Measurements from ENCODE around the gene MYZAP. TPM values are rescaled to one million over a fixed set of nuclear protein-coding genes. Genes with fewer than 3 reads are reported as not detected.
A peak's percentile ranks its signal among the peaks of the same experiment; 100 is the strongest.

The MYZAP gene
- total RNA-seq, 2 donors from 2014 or later: 0.24 TPM; not detected in 1

DNA sequence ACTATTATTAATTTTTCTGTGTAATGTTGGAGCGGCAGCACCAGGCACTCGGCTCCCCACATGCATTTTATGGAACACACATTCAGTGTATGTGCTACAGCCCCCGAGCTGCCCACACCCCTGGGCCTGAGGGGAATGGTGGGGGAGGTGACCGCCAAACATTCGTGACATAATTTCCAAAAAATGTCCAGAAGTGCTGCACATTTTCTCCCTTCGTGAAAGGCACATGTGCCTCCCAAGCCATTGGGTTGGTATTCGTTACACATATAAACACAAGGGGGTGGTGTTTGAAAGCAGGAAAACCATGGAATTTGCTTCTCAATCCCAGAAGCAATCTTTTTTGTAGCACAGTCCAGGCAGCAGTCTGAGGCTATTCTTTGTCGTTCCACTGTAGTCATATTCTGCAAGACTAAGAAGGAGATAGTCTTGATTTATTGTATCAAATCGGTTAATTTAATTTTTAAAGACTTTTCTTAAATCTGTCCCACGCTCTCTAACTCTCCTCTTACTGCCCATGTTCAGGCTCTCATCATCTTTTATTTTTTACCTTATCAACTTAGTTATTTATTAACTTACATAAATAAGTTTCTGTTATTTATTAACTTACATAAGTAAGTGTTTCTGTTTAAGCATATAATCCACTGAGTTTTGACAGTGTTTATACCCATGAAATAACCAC is 75.6 kb downstream of the MYZAP start:
- no peak overlapping the region for H3K27ac Mint-ChIP-seq
- H3K4me3 Mint-ChIP-seq: no peak overlapping the region
- no peaks in the 10 kb centered on the region for H3K4me1 Mint-ChIP-seq (ENCODE audit: low read depth)
- DNase-seq (no peak), ATAC-seq (replicated peaks in 1 of 2) (no peak)
- no peaks in the 10 kb centered on the region for H3K36me3 Mint-ChIP-seq (ENCODE audit: insufficient read depth in 2 of 2)
- no peaks in the 10 kb centered on the region for H3K9me3 Mint-ChIP-seq
- no peaks in the 10 kb centered on the region for H3K27me3 Mint-ChIP-seq (ENCODE audit: low read depth)

DNA sequence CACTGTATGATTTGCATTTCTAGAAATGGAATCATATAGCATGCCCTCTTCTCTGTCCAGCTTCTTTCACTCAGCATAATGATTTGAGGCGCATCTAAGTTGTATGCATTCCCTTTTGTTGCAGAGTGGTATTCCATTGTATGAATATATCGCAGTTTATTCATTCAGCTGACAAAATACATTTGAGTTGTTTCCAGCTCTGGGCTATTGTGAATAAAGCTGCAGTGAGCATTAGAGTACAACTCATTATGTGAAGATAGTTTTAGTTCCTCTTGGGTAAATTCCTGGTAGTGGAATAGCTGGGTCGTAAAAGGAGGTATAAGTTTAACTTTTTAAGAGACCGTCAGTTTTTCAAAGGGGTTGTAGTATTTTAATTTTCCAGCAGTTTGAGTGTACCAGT is 76.3 kb downstream of the MYZAP start:
- Mint-ChIP-seq H3K27me3 (ENCODE audit: low read depth) (no peaks in the 10 kb centered on the region), H3K9me3 (no peaks in the 10 kb centered on the region), H3K4me1 (ENCODE audit: low read depth) (no peaks in the 10 kb centered on the region), H3K27ac (no peak overlapping the region), H3K4me3 (no peak overlapping the region), H3K36me3 (ENCODE audit: insufficient read depth in 2 of 2) (no peaks in the 10 kb centered on the region)
- no peak for ATAC-seq (replicated peaks in 1 of 2)
- DNase-seq: no peak

DNA sequence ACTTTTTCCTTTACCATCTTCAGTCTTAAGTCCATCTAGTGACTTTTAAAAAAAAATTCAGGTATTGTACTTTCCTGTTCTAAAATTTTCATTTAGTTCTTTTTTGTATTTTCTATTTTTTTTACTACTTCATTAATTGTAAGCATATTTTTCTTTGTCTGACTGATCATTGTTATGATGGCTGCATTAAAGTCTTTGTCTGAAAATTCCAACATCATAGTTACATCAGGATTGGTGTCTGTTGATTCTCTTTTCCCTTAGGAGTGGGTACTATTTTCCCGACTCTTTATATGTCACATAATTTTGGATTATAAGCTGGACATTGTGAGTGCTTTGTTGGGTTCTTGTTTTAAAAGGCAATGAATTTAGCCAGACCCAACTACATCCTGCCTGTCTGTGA is 79.9 kb downstream of the MYZAP start:
- no peaks in the 10 kb centered on the region for H3K27me3 Mint-ChIP-seq (ENCODE audit: low read depth)
- H3K27ac Mint-ChIP-seq: no peak overlapping the region
- no peak overlapping the region for H3K4me3 Mint-ChIP-seq
- ATAC-seq (replicated peaks in 1 of 2): no peak
- no peaks in the 10 kb centered on the region for H3K4me1 Mint-ChIP-seq (ENCODE audit: low read depth)
- H3K9me3 Mint-ChIP-seq: no peaks in the 10 kb centered on the region
- no peak for DNase-seq
- no peaks in the 10 kb centered on the region for H3K36me3 Mint-ChIP-seq (ENCODE audit: insufficient read depth in 2 of 2)

DNA sequence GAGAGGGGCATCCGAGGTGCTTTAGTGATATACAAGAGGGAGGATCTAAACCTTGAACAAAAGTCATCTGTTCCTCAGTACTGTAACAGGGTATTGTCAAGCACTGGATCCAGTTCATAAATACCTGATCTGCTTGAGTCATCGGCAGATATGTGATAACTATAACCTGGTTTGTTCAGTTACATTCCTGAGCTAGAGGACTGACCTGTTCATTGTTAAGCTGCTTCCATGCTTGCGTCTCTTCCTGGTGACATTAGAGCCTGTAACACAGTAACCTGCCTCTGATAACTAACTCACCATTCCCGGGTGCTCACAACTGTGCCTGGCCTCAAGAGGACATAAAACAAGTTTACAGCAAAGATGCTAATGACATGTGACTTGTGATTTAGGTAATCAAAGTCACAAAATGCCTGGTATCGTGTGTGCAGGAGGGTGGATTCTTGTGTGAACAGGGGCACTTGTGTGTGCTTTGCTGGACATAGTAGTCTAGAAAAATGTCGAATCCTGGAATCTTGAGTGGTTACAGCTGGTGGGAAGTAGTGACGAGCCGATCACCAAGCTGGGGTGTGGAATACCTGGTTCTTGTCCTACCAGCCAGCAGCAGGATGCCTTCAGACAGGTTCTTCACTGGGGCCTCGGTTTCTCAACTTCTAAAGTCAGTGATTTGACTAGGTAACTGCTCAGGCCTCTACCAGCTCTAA is 83.9 kb downstream of the MYZAP start:
- ATAC-seq (replicated peaks in 1 of 2) (no peak), DNase-seq (no peak)
- Mint-ChIP-seq H3K36me3 (ENCODE audit: insufficient read depth in 2 of 2) (no peaks in the 10 kb centered on the region), H3K27ac (no peak overlapping the region), H3K4me1 (ENCODE audit: low read depth) (peaks cover 8% of the 10 kb centered on the region), H3K27me3 (ENCODE audit: low read depth) (no peaks in the 10 kb centered on the region), H3K9me3 (no peaks in the 10 kb centered on the region), H3K4me3 (no peak overlapping the region)

- DNase-seq: no peak
- Mint-ChIP-seq H3K4me1 (ENCODE audit: low read depth) (peaks cover 9% of the 10 kb centered on the region), H3K27me3 (ENCODE audit: low read depth) (no peaks in the 10 kb centered on the region), H3K9me3 (no peaks in the 10 kb centered on the region), H3K36me3 (ENCODE audit: insufficient read depth in 2 of 2) (no peaks in the 10 kb centered on the region), H3K27ac (no peak overlapping the region), H3K4me3 (no peak overlapping the region)
- ATAC-seq (replicated peaks in 1 of 2): no peak
Observed at GRCh38 chr15:57676585-57676984, 84.9 kb downstream of the MYZAP start.

DNA sequence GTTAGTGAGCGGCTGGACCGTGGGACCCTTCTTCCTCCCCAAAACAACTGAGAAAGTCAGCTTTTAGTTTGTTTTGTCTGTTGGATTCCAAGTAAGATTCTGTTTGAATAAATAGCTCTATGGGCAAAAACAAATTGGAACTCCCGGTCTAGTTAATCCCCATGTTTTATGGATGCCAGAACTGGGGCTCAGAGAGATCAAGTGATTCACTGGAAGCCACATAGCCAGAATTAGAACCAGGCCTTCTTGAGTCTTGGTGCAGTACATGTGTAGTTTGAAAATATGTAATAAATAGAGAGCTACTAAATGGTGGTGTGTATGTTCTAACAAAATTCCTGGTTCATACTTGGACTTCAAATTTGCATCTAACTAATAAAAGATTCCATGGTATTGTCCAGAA is 85.5 kb downstream of the MYZAP start:
- Mint-ChIP-seq H3K9me3 (no peaks in the 10 kb centered on the region), H3K4me1 (ENCODE audit: low read depth) (peaks cover 9% of the 10 kb centered on the region), H3K36me3 (ENCODE audit: insufficient read depth in 2 of 2) (no peaks in the 10 kb centered on the region), H3K4me3 (no peak overlapping the region), H3K27ac (no peak overlapping the region), H3K27me3 (ENCODE audit: low read depth) (no peaks in the 10 kb centered on the region)
- ATAC-seq (replicated peaks in 1 of 2): no peak
- no peak for DNase-seq

GRCh38 chr15:57680021-57680420 is 88.3 kb downstream of the MYZAP start:
- Mint-ChIP-seq H3K36me3 (ENCODE audit: insufficient read depth in 2 of 2) (no peaks in the 10 kb centered on the region), H3K27me3 (ENCODE audit: low read depth) (no peaks in the 10 kb centered on the region), H3K4me1 (ENCODE audit: low read depth) (peaks cover 9% of the 10 kb centered on the region), H3K4me3 (no peak overlapping the region), H3K9me3 (no peaks in the 10 kb centered on the region), H3K27ac (no peak overlapping the region)
- no peak for DNase-seq
- ATAC-seq (replicated peaks in 1 of 2): peak in 1 of 2 donors; percentile 39

DNA sequence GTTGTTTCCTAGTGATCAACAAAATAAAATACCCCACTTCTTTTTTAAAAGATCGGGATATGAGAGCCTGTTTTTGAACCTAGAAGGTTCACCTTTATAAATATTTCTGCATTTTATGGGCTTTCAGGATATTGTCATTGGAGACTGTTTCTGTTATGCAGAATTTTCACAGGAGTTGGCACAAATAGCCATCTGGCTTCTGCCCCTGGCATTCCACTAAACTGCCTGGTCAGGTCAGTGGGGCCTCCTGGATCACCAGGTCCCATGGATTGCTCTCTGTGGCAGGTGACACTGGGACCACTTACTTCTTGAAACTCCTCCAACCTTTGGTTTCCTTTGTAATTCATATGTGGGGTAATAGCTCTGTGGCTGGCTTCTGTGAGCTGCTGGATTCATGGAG is 89.3 kb downstream of the MYZAP start:
- Mint-ChIP-seq H3K27me3 (ENCODE audit: low read depth) (no peaks in the 10 kb centered on the region), H3K36me3 (ENCODE audit: insufficient read depth in 2 of 2) (no peaks in the 10 kb centered on the region), H3K4me1 (ENCODE audit: low read depth) (peaks cover 9% of the 10 kb centered on the region), H3K9me3 (no peaks in the 10 kb centered on the region), H3K27ac (no peak overlapping the region), H3K4me3 (no peak overlapping the region)
- no peak for DNase-seq
- no peak for ATAC-seq (replicated peaks in 1 of 2)

GRCh38 chr15:57683481-57683880 is 91.8 kb downstream of the MYZAP start:
- Mint-ChIP-seq H3K27me3 (ENCODE audit: low read depth) (no peaks in the 10 kb centered on the region), H3K9me3 (no peaks in the 10 kb centered on the region), H3K4me1 (ENCODE audit: low read depth) (peaks cover 9% of the 10 kb centered on the region), H3K27ac (no peak overlapping the region), H3K4me3 (no peak overlapping the region), H3K36me3 (ENCODE audit: insufficient read depth in 2 of 2) (no peaks in the 10 kb centered on the region)
- no peak for ATAC-seq (replicated peaks in 1 of 2)
- no peak for DNase-seq

DNA sequence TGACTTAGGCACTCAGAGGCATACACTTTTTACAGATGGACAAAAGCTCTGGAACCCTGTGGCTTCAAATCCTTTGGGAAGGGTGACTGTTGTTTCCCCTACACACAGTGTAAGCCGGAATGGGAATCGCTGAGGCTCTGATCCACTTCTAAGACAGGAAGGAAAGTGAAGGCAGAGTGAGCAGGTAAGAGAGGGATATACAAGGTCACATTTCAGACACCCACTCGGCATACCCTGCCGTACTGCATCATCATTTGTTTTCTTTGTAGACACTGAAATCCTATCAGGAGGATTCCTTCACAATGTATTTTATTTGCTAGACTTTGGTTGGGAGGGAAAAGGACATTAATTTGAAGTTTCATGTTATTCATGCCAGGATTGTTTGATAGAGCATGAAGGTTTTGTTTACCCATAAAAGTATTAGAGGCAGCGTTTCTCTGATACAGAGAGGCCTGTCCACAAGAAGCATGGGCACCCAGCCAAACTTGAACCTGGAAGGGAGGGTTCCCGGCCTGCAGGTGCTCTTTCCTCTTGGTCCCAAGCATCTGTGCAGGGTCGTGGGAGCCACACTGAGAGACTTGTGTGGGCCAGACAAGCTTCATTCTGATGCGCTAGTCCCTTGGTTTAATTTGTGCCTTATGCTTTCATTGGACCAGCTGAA is 92.9 kb downstream of the MYZAP start:
- DNase-seq (no peak), ATAC-seq (replicated peaks in 1 of 2) (no peak)
- H3K4me1 Mint-ChIP-seq (ENCODE audit: low read depth): peaks cover 9% of the 10 kb centered on the region
- no peak overlapping the region for H3K27ac Mint-ChIP-seq
- no peaks in the 10 kb centered on the region for H3K27me3 Mint-ChIP-seq (ENCODE audit: low read depth)
- no peak overlapping the region for H3K4me3 Mint-ChIP-seq
- no peaks in the 10 kb centered on the region for H3K9me3 Mint-ChIP-seq
- no peaks in the 10 kb centered on the region for H3K36me3 Mint-ChIP-seq (ENCODE audit: insufficient read depth in 2 of 2)

DNA sequence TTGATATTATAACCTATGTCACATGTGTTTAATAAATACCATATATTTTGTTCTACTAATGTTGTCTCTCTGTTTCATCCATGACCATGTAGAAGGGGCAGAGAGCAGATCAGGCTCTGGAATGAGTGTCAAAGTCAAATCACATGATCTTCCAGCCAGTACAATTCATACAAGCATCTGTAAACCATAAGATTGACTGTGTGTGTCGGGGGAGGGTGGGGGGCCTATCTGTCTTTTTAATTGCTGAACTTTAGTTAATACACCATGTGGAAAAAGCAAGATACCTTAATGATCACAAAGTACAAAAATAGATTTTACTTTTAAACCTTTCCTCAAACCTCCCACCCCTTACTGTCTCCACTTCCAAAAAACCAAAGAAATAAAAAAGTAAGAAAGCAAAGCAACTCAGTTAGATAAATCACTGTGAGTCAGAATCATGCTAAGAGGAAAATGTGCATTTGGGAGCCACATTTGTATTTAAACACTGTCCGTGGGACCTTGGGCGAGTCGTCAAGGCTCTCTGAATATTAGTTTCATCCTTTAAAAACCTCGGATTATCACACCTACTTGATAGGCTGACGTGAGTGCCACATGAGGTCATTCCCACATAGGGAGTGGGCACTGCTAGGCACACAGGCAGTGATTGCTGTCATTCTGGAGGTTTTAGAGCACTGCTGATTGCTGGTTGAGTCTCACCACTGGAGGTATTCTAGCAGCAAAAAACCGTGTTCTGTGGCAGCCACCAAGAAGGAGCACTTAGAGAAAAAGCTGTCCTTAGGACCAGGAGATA is 93.8 kb downstream of the MYZAP start:
- DNase-seq: no peak
- Mint-ChIP-seq H3K36me3 (ENCODE audit: insufficient read depth in 2 of 2) (no peaks in the 10 kb centered on the region), H3K9me3 (no peaks in the 10 kb centered on the region), H3K27ac (no peak overlapping the region), H3K4me3 (no peak overlapping the region), H3K4me1 (ENCODE audit: low read depth) (peaks cover 3% of the 10 kb centered on the region), H3K27me3 (ENCODE audit: low read depth) (no peaks in the 10 kb centered on the region)
- no peak for ATAC-seq (replicated peaks in 1 of 2)

DNA sequence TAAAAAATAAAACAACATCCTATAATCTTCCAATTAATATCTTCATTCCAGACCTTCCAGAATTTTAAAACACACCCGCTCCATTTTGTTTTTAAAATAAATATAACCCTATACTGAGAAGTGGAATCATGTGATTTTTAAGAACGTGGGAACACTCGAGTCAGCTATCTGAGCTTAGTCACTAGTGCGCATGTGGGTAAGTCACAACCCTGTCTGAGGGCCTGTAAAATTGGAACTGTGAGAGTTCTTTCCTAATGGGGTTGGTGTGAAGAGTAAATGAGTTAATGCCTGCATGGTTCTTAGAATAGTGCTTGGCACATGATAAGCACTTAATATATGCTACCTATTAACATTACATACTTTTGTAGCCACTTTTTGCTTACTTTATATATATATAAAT is 95.0 kb downstream of the MYZAP start:
- ATAC-seq (replicated peaks in 1 of 2): no peak
- no peaks in the 10 kb centered on the region for H3K36me3 Mint-ChIP-seq (ENCODE audit: insufficient read depth in 2 of 2)
- no peaks in the 10 kb centered on the region for H3K9me3 Mint-ChIP-seq
- no peaks in the 10 kb centered on the region for H3K27me3 Mint-ChIP-seq (ENCODE audit: low read depth)
- no peak overlapping the region for H3K27ac Mint-ChIP-seq
- no peak for DNase-seq
- H3K4me1 Mint-ChIP-seq (ENCODE audit: low read depth): no peaks in the 10 kb centered on the region
- H3K4me3 Mint-ChIP-seq: no peak overlapping the region

GRCh38 chr15:57690341-57690966 is 98.8 kb downstream of the MYZAP start:
- H3K4me1 Mint-ChIP-seq (ENCODE audit: low read depth): no peaks in the 10 kb centered on the region
- H3K27me3 Mint-ChIP-seq (ENCODE audit: low read depth): no peaks in the 10 kb centered on the region
- H3K4me3 Mint-ChIP-seq: no peak overlapping the region
- H3K36me3 Mint-ChIP-seq (ENCODE audit: insufficient read depth in 2 of 2): no peaks in the 10 kb centered on the region
- no peak for DNase-seq
- no peak overlapping the region for H3K27ac Mint-ChIP-seq
- no peak for ATAC-seq (replicated peaks in 1 of 2)
- H3K9me3 Mint-ChIP-seq: no peaks in the 10 kb centered on the region

All from activated T-cell treated with anti-CD3 and anti-CD28 coated beads, Interleukin-2, amount 50 U/mL, for 72 hours (primary cell).